GM18867 (cell line): Measurements from ENCODE around the gene NDUFV2.
"Not testable (repeated sequence)": the region's sequence is repeated elsewhere in the genome, so short reads cannot be mapped to it uniquely, and the experiment has no call there.

Experiments
- ATAC-seq: cut with Tn5 transposase; IDR thresholded peaks from one replicate; pipeline ENCODE4 v1.9.1; 2021; ENCODE audit warnings: mild to moderate bottlenecking, moderate library complexity; ENCODE audit not compliant: unreplicated experiment

The NDUFV2 gene

DNA sequence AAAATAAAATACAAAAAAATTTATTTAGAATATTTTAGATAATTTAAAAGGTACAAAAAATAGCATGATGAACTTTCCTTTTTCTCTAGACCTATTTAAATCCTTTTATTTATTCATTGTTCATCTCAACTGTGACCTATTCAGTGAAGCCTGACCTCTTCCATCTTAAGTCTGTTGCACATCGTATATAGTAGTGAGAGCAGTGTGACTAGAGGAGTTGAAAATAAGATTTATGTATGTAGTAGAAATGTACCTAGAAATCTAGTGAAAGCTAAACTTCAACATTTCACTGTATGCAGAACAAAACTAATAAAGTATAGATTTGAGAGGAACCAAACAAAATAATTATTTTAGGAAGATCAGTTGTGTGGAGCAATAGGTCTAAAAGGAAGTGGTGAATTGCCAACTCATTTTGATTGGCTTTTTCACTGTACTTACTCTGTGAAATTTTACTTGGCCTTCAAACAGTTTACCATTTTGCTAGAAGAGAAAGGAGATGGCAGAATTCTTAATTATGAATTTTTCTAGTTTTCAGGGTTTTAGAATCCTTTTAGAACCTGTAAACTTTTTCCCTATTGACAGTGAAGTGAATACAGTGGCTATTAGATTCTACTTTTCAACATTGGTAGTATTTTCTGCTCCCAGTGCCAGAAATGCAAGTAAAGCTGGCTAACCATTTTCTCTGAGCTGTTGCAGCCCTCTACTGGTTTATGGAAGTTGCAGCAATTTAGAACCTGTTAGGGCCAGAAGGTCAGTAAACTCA is 45.1 kb downstream of the NDUFV2 start:
- ATAC-seq, result peak; percentile 54

DNA sequence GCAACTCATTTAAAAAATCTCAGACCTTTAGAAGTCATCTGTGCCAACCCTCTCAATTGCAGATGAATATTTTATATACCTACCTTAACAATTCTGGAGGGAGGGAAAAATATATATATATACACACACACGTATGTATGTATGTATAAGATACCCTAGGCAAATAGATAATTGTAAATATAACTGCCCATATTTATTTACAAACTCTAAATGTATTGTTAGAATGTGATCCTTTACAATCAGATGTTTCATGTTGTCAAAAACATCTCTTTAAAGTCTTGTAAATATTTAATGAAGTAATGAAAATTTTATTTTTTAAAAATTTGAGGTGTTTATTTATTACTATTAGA is 45.7 kb downstream of the NDUFV2 start:
- no peak for ATAC-seq

DNA sequence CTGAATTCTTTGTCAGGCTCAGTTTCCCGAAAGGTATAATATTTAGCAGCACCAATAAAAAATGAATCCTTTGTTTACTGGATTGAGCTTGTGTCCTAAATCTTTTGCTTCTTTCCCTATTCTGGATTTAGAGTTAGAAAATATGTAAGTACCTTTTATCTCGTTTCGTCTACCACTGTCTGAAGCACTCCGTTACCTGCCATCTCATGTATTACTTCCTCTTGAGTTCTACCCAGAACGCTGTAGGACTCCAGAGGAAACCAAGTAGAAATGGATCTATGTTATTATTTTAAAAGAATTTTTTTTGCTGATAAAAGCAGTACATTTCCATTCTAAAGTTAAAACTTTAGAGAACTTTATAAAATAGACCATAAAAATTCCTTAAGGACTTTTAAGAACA is 47.6 kb downstream of the NDUFV2 start:
- ATAC-seq, result no peak

DNA sequence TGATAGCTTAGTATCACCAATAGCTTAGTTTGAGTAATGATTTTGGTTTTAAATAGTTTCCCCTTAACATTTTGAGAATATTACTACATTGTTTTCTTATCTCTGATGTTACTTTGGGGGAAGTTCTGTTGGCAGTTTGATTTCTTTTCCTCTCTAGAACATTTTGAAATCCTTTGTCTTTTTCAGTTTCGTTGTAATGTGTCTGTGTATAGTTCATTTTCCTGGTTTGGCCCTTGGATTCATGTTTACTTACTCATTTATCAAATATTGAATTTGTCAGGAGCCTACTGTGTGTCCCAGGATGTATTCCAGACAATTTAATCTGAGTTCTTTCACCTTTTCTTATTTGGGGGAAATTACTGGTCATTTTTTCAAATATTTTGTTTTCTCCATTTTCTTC is 50.8 kb downstream of the NDUFV2 start:
- no peak for ATAC-seq

DNA sequence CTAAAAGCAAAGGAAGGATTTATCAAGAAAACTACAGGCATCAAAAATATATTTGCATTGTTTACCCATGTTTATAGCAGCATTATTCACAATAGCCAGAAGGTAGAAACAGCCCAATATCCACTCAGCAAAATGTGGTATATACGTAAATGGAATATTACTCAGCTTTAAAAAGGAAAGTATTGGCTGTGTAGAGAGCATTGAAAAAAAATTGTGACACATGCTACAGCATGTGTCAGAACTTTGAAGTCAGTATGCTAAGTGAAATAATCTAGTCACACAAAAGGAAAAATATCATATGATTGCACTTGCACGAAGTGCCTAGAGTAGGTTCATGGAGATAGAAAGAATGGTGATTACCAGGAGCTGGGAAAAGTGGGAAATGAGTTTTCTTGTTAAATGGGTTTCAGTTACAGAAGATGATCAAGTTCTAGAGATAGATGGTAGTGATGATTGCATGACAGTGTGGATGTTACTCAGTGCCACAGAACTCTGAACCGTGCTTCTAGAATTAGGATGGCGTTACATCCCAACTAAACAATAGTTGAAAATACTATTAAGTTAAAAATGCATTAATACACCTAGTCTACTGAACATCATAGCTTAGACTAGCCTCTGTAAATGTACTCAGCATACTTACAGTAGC is 54.2 kb downstream of the NDUFV2 start:
- ATAC-seq, result no peak

DNA sequence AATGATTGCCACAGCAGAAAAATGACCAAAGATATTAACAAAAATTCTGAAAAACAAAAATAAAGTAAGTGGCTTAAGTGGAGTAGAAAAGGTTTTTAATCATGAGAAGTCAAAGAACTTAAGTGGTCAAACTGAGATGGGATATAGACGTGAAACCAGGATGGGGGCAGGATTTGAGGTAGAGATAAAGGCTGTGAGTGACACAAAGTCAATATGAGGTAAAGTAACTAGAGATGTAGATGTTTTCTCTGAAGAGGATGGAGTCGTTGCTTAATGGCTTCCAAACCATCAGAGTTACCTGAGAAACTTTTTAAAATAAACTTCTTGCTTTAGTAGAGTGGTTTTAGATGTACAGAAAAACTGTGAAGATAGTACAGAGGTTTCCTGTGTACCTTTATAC is 55.3 kb downstream of the NDUFV2 start:
- no peak for ATAC-seq

DNA sequence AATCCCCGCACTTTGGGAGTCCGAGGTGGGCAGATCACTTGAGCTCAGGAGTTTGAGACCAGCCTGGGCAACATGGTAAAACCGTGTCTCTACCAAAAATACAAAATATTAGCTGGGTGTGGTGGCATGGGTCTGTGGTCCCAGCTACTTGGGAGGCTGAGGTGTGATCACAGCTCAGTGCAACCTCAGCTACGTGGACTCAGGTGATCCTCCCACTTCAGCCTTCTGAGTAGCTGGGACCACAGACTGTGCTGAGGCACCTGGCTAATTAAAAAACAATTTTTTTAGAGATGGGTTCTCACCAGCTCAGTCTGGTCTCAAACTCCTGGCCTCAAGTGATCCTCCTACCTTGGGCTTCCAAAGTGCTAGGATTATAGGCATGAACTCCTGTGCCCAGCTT is 57.5 kb downstream of the NDUFV2 start:
- no peak for ATAC-seq

DNA sequence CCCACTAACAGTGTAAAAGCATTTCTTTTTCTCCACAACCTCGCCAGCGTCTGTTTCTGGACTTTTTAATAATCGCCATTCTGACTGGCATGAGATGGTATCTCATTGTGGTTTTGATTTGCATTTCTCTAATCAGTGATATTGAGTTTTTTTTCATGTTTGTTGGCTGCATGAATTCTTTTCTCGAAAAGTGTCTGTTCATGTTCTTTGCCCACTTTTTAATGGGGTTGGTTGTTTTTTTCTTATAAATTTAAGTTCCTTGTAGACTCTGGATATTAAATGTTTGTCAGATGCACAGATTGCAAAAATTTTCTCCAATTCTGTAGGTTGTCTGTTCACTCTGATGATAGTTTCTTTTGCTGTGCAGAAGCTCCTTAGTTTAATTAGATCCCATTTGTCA is 60.2 kb downstream of the NDUFV2 start:
- ATAC-seq, result not testable (repeated sequence)

DNA sequence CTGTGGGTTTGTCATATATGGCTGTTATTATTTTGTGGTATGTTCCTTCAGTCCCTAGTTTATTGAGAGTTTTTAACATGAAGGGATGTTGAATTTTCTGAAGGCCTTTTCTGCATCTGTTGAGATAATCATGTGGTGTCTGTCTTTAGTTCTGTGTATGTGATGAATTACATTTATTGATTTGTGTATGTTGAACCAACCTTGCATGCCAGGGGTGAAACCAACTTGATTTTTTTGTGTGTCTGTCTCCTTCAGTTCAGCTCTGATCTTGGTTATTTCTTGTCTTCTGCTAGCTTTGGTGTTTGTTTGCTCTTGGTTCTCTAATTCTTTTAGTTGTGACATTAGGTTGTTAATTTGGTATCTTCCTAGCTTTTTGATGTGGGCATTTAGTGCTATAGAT is 61.6 kb downstream of the NDUFV2 start:
- ATAC-seq, result not testable (repeated sequence)

DNA sequence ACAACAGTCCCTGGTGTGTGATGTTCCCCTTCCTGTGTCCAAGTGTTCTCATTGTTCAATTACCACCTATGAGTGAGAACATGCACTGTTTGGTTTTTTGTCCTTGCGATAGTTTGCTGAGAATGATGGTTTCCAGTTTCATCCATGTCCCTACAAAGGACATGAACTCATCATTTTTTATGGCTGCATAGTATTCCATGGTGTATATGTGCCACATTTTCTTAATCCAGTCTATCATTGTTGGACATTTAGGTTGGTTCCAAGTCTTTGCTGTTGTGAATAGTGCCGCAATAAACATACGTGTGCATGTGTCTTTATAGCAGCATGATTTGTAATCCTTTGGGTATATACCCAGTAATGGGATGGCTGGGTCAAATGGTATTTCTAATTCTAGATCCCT is 63.4 kb downstream of the NDUFV2 start:
- not testable (repeated sequence) for ATAC-seq

DNA sequence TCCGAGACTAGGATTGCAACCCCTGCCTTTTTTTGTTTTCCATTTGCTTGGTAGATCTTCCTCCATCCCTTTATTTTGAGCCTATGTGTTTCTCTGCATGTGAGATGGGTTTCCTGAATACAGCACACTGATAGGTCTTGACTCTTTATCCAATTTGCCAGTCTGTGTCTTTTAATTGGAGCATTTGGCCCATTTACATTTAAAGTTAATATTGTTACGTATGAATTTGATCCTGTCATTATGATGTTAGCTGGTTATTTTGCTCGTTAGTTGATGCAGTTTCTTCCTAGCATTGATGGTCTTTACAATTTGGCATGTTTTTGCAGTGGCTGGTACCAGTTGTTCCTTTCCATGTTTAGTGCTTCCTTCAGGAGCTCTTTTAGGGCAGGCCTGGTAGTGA is 67.0 kb downstream of the NDUFV2 start:
- not testable (repeated sequence) for ATAC-seq

DNA sequence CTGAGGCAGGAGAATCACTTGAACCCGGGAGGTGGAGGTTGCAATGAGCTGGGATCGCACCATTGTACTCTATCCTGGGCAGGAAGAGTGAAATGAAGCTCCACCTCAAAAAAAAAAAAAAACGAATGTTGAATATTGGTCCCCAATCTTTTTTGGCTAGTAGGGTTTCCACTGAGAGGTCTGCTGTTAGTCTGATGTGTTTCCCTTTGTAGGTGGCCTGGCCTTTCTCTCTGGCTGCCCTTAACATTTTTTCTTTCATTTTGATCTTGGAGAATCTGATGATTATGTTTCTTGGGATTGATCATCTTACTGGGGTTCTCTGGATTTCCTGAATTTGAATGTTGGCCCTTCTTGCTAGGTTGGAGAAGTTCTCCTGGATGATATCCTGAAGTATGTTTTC is 69.4 kb downstream of the NDUFV2 start:
- ATAC-seq, result not testable (repeated sequence)

DNA sequence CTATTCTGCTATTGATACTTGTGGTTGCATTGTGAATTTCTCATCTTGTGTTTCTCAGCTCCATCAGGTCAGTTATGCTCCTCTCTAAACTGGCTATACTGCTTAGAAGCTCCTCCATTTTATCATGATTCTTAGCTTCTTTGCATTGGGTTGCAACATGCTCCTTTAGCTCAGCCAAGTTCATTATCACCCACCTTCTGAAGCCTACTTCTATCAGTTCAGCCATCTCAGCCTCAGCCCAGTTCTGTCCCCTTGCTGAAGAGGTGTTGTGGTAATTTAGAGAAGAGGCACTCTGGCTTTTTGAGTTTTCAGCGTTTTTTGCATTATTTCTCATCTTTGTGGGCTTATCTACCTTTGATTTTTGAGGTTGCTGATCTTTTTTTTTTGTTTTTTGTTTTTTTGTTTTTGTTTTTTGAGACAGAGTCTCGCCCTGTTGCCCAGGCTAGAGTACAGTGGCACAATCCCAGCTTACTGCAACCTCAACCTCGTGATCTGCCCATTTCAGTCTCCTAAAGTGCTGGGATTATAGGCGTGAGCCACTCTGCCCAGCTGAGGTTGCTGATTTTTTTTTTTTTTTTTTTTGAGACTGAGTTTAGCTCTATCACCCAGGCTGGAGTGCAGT is 70.1 kb downstream of the NDUFV2 start:
- no peak for ATAC-seq

DNA sequence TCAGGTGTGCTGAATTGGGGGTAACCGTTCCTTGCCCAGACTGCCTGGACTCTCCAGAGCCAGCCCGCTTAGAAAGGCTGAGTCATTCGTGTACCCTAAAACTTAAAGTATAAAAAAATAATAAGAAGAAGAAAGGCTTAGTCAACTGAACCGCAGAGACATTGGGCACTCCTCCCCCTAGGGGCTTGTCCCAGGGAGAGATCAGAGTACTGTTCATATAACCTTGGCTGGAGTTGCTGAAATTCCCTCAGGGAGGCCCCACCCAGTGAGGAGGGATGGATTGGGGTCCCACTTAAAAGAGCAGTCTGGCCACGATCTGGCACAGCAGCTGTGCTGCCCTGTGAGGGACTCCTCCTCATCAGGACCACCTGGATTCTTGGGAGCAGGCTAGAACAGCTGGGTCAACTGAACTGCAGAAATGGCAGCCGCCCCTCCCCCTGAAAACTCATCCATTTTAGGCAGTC is 71.3 kb downstream of the NDUFV2 start:
- peak; percentile 66 for ATAC-seq

DNA sequence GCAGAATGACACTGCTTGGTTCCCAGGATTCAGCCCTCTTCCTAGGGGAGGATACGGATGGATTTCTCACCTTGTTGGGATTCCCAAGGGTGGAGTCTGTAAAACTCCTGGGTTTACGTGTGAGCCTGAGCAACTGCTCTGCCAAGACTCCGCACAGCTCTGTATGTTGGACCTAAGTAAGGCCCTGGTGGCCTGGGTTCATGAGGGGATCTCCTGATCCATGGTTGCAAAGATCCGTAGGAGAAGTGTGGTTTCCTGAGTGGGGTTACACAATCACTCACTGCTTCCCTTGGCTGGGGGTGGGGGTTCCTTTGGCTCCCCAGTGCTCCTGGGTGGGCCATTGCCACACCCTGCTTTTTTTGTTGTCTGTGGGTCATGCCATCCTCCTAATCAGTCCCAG is 71.8 kb downstream of the NDUFV2 start:
- ATAC-seq, result no peak

DNA sequence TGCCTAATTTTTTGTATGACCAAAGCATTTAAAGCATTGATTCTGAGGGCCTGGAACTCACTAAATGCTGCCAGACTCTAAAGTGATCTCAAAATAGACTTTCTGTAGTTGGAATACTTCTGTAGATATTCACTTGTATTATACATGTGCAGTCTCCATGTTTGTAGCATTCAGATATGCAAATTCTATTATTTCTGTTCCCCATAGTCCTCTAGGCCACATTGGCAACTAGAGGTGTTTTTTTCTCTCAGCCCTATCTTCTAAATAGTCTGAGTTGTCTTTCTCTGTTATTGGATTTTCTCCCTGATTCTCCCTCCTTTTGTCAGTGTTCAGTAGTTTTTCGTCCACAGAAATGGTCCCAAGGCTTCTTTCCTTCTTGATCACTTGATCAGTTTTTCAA is 72.6 kb downstream of the NDUFV2 start:
- no peak for ATAC-seq

DNA sequence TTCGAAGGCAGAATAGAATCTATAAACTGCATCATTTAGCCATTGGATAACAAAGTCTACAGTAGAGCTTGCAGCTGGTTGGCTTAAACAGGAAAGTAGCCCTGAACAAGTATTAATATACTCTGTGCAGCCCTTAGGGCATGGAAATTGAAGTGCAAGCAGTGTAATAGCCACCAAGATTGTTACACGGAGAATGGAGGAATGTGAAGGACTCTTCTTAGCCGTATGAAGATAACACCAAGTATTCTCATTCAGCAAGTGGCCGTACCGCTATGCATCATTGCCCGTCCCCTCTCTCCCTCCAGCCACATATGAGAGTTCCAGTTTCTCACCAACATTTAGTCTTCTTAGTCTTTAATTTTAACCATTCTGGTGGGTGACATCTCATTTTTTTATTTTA is 74.5 kb downstream of the NDUFV2 start:
- ATAC-seq, result no peak

DNA sequence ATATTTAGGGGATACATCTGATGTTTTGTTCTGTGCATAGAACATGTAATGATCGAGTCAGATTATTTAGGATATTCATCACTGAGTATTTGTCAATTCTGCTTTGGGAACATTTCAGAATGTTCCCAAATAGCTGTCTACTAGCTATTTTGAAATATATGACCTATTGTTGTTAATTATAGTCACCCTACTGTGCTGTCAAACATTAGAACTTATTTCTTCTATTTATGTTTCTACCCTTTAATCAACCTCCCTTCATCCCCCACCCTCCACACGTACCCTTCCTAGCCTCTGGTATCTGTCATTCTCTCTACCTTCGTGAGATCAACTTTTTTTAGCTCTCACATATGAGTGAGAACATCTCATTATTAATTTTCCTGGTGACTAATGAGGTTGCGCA is 75.0 kb downstream of the NDUFV2 start:
- no peak for ATAC-seq

DNA sequence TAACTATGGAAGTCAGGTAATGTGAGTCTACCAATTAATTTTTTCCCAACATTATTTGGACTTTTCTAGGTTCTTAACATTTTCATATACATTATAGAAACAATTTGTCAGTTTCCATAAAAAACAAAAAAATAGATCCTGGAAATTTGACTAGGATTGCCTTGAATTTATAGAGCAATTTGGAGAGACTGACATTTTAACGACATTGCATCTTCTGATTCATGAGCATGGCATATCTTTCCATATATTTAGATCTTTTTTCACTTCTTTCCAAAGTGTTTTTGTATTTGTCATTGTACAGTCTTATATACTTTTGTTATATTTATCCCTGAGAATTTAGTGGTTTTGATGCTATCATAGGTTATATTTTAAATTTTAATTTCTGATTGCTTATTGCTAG is 76.1 kb downstream of the NDUFV2 start:
- no peak for ATAC-seq

DNA sequence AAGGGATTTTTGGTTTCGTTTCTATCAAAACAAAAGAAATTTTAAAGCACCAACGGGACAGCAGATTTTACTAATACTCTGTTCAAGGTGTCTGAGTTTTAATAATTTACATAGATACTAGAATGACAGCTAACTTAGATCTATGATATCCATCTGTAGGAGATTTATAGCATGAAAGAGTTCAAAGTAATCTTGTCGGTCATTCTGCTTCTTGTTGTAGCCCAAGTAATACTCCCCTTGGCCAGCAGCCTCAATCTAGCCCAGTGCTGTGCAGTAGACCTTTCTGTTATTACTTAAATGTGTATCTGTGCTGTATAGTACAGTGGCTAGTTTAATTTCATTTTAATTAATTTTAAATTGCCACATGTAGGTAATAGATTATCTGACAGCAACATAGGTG is 78.8 kb downstream of the NDUFV2 start:
- ATAC-seq, result no peak

DNA sequence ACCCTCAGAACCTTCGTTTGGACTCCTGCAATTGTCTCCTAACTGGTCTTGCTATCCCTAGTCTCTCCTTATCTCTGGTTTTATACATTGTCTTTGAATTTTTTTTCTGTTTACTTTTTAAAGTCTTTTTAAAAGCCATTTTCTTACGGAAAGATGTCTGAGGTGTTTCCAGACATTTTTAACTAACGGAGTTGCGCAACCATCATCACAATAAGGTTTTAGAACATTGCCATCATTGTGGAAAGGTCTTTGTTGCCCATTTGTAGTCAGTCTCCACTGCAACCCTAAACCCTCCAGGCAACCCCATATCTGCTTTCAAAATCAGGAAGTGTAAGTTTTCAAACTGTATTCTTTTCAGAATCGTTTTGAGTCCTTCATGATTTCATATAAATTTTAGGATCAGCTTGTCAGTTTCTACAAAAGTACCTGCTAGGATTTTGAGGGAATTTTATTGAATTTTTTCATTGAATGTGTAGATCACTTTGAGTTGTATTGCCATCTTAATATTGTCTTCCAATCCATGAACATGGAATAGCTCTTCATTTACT is 80.4 kb downstream of the NDUFV2 start:
- no peak for ATAC-seq
